Heart left ventricle (tissue), 13 donors: Measurements from ENCODE around the gene LUZP4.

ENCODE experiments used
- CTCF ChIP-seq, 12 donors: fragments of 200-600 bp; sonication (generic) in 4 of 12; IDR thresholded peaks; one replicate each; pipeline versions ENCODE4 v1.5.0 to v1.8.0; 2018 to 2022; ENCODE audit warnings: antibody characterized with exemption in 12 of 12, mild to moderate bottlenecking in 5 of 12
- POLR2A ChIP-seq, 2 donors: fragments of 450-650 bp; IDR thresholded peaks; one replicate each; pipeline ENCODE4 v1.6.1; 2017; ENCODE audit warnings: antibody characterized with exemption in 2 of 2, mild to moderate bottlenecking in 2 of 2, moderate library complexity in 2 of 2
- donor health status: ischemic (EF 13 %, LVEDD 7.1; RV severe dilation, severe dysfunction).
- donor health status: DM: no; HTN: yes; CAD: no.
- donor health status: DM: no; HTN: no; CAD: no.
- donor health status: ischemic (EF 25% LVEDD 6.9; RV normal size, moderate dysfunction).
- donor health status: ischemic (EF 25% LVEDD 5.7; RV mildly dilated, moderate dysfunction).
- donor health status: ischemic (EF 35%, LVEDD 5.7; RV mildly dilated, moderate dysfunction).
- donor health status: nonischemic (EF 11% LVEDD 7.7; RV severe dilation, severe dysfunction).
- donor health status: DM: yes; HTN: yes; CAD: no.
- donor health status: PGD.
- donor health status: ischemic (EF 29% LVEDD 5.4; RV normal size, mild dysfunction).
- donor health status: nonischemic (EF 23%, LVEDD 6.1; RV moderate dilation, normal function).

DNA sequence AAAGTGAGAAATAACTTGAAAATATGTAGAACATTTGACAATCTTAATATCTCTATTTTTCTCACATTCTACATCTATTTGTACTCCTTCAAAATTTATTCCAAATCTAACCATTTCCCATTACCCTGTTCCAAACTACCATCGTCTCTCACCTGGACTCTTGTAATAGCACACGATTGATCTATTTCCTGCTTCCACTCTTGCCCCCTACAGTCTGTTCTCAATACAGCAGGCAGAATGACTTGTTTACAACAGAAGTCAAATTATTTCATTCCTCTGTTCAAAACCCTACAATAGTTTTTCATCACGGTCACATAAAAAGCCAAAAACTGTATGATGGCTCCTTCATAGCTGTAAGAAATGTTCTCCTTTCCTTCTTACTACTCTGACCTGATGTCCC lies 21.1 kb upstream of the LUZP4 start:
- TF ChIP-seq CTCF (IDR thresholded peaks at IDR 0.05) (peak in 4 of 12 donors; percentile 12 to 21 (median 16)), POLR2A (IDR thresholded peaks at IDR 0.05) (no peak)
